ENCODE measurements around the gene KMT5B. TPM values are rescaled to one million over a fixed set of nuclear protein-coding genes. Genes with fewer than 3 reads are reported as not detected.

Gene KMT5B
- total RNA-seq, 1 donor from 2014 or later, result 43.7 TPM

DNA sequence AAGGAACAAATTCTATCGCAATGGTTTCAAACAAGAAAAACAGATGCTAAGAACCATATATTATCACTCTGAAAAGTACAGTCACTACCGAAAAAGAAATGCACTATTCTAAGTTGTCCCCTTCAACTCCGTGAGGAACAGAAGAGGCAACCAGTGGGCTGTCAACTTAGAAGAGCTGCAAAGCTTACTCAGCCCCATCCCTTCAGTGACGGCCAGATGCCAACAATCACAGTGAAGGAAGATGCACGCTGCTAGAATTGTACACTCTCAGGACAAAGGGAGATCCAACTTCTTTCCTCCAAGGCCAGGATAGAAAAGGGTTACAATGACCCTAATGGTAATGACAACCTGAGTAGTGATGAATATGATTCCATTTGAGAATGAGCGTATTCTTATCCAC is 53.4 kb downstream of the KMT5B start:
- TF ChIP-seq, protein P1, sequence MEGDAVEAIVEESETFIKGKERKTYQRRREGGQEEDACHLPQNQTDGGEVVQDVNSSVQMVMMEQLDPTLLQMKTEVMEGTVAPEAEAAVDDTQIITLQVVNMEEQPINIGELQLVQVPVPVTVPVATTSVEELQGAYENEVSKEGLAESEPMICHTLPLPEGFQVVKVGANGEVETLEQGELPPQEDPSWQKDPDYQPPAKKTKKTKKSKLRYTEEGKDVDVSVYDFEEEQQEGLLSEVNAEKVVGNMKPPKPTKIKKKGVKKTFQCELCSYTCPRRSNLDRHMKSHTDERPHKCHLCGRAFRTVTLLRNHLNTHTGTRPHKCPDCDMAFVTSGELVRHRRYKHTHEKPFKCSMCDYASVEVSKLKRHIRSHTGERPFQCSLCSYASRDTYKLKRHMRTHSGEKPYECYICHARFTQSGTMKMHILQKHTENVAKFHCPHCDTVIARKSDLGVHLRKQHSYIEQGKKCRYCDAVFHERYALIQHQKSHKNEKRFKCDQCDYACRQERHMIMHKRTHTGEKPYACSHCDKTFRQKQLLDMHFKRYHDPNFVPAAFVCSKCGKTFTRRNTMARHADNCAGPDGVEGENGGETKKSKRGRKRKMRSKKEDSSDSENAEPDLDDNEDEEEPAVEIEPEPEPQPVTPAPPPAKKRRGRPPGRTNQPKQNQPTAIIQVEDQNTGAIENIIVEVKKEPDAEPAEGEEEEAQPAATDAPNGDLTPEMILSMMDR (conservative IDR thresholded peaks at IDR 0.05), result no peak
- DNase-seq (ENCODE audit: low read depth, low spot score), result no peak
- Mint-ChIP-seq H3K9me3 (no peaks in the 10 kb centered on the region), H3K36me3 (ENCODE audit: low read depth) (peaks cover 29% of the 10 kb centered on the region), H3K4me3 (no peak overlapping the region), H3K27me3 (ENCODE audit: low read depth) (no peaks in the 10 kb centered on the region), H3K4me1 (peaks cover 22% of the 10 kb centered on the region), H3K27ac (ENCODE audit: unreplicated experiment) (no peak overlapping the region)

DNA sequence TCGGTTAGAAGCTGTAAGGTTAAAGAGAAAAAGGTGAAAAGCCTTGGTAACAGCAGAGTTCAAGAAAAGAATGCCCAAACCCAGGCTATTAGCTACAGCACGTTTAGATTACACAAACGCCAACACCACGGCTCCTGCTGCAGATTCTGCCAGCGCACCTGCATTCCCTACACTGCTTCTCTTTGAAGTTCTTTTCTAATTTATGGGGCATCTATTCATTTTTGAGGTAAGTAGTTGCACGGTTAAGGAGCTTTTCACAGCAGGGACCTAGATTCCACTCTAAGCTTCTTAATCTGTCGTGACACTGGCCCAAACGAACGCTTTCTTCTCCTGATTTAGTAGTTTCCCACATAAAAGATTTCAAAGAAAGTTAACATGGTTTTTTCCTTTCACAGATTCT is 53.9 kb downstream of the KMT5B start:
- H3K27me3 Mint-ChIP-seq (ENCODE audit: low read depth), result no peaks in the 10 kb centered on the region
- no peak overlapping the region for H3K4me3 Mint-ChIP-seq
- no peak overlapping the region for H3K27ac Mint-ChIP-seq (ENCODE audit: unreplicated experiment)
- no peaks in the 10 kb centered on the region for H3K9me3 Mint-ChIP-seq
- no peak for DNase-seq (ENCODE audit: low read depth, low spot score)
- peaks cover 22% of the 10 kb centered on the region for H3K4me1 Mint-ChIP-seq
- H3K36me3 Mint-ChIP-seq (ENCODE audit: low read depth), result peaks cover 29% of the 10 kb centered on the region
- TF ChIP-seq, protein P1 (conservative IDR thresholded peaks at IDR 0.05), result no peak

GRCh38 chr11:68158580-68158979 is 54.5 kb downstream of the KMT5B start:
- TF ChIP-seq, protein P1 (conservative IDR thresholded peaks at IDR 0.05), result no peak
- Mint-ChIP-seq H3K36me3 (ENCODE audit: low read depth) (peaks cover 31% of the 10 kb centered on the region), H3K27me3 (ENCODE audit: low read depth) (no peaks in the 10 kb centered on the region), H3K9me3 (no peaks in the 10 kb centered on the region), H3K4me3 (no peak overlapping the region), H3K27ac (ENCODE audit: unreplicated experiment) (peak overlapping the region; percentile 68), H3K4me1 (peaks cover 22% of the 10 kb centered on the region)
- DNase-seq (ENCODE audit: low read depth, low spot score), result no peak

DNA sequence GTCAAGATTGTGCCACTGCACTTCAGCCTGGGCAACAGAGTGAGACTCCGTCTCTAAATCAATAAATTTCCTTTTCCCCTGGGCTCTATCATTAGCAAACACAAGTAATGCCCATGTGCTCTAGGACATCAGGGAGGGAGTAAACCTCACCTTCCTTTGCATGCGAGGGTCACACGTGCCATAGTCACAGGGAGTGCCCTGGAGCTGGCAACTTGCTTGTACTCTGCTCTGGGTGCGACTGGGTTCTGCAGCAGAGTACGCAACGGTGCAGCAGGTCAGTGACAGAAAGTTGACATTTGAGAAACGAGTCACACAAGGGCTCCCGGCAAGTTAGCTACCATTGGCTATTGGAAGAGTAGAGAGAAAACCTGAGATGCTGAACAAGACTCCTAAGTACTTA is 59.4 kb downstream of the KMT5B start:
- peaks cover 22% of the 10 kb centered on the region for H3K36me3 Mint-ChIP-seq (ENCODE audit: low read depth)
- TF ChIP-seq, protein P1 (conservative IDR thresholded peaks at IDR 0.05), result no peak
- no peaks in the 10 kb centered on the region for H3K9me3 Mint-ChIP-seq
- no peak for DNase-seq (ENCODE audit: low read depth, low spot score)
- no peaks in the 10 kb centered on the region for H3K27me3 Mint-ChIP-seq (ENCODE audit: low read depth)
- no peaks in the 10 kb centered on the region for H3K4me1 Mint-ChIP-seq
- no peak overlapping the region for H3K4me3 Mint-ChIP-seq
- no peak overlapping the region for H3K27ac Mint-ChIP-seq (ENCODE audit: unreplicated experiment)

- no peaks in the 10 kb centered on the region for H3K9me3 Mint-ChIP-seq
- no peak overlapping the region for H3K27ac Mint-ChIP-seq (ENCODE audit: unreplicated experiment)
- no peaks in the 10 kb centered on the region for H3K4me1 Mint-ChIP-seq
- DNase-seq (ENCODE audit: low read depth, low spot score), result no peak
- H3K4me3 Mint-ChIP-seq, result no peak overlapping the region
- TF ChIP-seq, protein P1 (conservative IDR thresholded peaks at IDR 0.05), result no peak
- H3K36me3 Mint-ChIP-seq (ENCODE audit: low read depth), result peaks cover 6% of the 10 kb centered on the region
- H3K27me3 Mint-ChIP-seq (ENCODE audit: low read depth), result no peaks in the 10 kb centered on the region
Observed at GRCh38 chr11:68150037-68150436, 63.1 kb downstream of the KMT5B start.

DNA sequence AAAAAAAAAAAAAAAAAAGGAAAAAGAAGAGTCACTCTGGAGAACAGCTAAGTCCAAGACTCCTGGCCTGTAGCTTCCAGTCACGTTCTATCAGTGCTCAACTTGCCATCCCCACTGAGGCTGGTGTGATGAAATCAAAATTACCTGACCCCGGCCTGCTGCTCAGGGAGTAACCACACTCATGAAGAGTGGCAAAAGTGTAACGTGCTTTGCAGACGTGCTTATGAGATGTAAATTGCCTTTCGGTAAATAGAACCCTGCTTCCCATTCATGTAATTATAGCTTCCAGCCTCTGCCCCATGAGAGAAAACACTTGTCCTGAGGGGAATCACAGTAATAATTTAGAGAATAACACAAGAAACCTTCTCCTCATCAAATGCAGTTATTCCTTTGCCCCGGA is 63.7 kb downstream of the KMT5B start:
- TF ChIP-seq, protein P1 (conservative IDR thresholded peaks at IDR 0.05), result no peak
- H3K4me1 Mint-ChIP-seq, result no peaks in the 10 kb centered on the region
- DNase-seq (ENCODE audit: low read depth, low spot score), result no peak
- H3K27ac Mint-ChIP-seq (ENCODE audit: unreplicated experiment), result no peak overlapping the region
- peaks cover 5% of the 10 kb centered on the region for H3K36me3 Mint-ChIP-seq (ENCODE audit: low read depth)
- H3K4me3 Mint-ChIP-seq, result no peak overlapping the region
- no peaks in the 10 kb centered on the region for H3K27me3 Mint-ChIP-seq (ENCODE audit: low read depth)
- H3K9me3 Mint-ChIP-seq, result no peaks in the 10 kb centered on the region
